ENCODE results near the gene SLC25A3.
A peak's percentile ranks its signal among the peaks of the same experiment; 100 is the strongest.
"Not testable (repeated sequence)": the region's sequence is repeated elsewhere in the genome, so short reads cannot be mapped to it uniquely, and the experiment has no call there.

The SLC25A3 gene

DNA sequence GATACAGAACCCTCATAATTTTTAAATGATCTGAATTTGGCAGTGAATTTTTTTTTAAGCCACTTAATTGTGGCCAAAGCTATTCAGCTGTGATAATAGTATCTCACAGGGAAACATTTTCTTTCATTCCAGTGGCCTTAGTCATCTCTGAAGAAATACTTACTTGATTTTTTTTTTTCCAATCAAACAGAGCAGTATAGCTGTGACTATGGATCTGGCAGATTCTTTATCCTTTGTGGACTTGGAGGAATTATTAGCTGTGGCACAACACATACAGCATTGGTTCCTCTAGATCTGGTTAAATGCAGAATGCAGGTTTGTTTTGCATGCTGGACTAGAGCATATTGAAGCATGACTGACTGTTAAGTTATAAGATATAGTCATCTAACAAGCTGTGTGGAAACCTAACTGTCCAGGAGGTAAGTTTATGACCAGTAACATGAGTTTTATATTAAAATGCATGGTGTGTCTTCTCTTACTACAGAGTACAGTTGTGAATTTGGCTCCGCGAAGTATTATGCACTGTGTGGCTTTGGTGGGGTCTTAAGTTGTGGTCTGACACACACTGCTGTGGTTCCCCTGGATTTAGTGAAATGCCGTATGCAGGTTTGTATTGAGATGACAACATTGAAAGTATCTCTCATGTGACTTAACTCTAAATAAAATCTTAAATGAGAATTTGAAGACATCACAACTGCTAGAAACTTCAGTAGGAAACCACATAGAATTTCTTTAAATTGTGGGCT is 1.9 kb downstream of the SLC25A3 start:
- DNase-seq = no peak

DNA sequence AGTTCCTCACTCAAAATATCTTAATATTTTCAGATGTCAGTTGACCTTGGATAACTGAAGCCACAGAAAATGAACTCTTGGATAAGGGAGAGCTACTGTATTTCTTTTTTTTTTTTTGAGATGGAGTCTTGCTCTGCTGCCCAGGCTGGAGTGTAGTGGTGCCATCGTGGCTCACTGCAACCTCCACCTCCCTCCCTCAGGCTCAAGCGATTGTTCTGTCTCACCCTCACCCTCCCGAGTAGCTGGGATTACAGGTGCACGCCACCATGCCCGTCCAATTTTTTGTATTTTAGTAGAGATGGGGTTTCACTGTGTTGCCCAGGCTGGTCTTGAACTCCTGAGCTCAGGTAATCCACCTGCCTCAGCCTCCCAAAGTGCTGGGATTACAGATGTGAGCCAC is 3.8 kb downstream of the SLC25A3 start:
- not testable (repeated sequence) for DNase-seq

GRCh38 chr12:98601924-98602323 is 8.4 kb downstream of the SLC25A3 start:
- DNase-seq = no peak

DNA sequence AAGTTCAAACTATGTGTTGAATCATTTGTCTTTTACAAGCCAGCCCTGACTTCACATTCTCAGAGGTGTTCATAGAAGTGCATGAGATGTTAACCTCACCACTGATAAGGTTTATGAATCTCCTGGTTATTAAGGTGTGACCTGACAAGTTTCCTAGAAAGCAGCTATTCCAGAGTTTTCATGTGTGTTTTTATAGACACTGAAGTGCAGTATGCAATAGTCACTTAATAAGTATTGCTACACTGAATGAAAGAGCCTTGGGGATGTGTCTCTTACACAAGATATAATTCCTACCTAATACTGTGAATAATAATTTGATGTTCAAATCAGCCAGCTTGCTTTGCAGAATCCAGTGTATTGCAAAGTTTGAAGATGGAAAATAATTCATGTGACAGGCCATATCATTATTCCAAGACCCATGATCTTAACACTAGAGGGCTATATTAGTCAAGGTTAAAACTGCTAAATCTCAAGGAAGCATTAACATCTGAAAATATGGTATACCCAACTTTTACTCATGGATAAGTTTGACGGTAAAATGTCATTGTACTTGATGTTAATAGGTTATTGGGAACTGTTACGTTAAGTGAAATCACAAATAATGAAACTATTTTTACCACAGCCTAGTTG is 13.0 kb downstream of the SLC25A3 start:
- no peak for DNase-seq

GRCh38 chr12:98610596-98610995 is 17.1 kb downstream of the SLC25A3 start:
- DNase-seq = no peak

- peak; percentile 6 for DNase-seq
Observed at GRCh38 chr12:98612696-98613334, 19.3 kb downstream of the SLC25A3 start.

DNA sequence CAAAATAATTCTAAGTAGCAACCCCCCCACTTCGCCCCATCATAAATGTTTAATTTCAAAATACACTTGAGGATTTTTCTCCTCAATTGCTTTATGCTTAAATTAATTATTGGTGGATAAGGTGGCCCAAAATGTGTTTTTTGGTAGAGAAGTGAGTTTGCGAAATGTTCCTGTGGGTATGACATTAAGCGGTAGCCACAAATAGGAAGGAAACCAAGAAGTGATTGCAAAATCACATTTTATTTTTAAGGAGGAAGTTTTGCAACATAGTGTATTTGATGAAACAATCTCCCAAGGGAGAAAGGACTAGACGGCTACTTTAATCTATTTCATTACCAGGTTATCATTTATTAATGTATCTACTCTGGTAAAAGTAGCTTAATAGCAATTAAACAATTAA is 25.5 kb downstream of the SLC25A3 start:
- DNase-seq = no peak

DNA sequence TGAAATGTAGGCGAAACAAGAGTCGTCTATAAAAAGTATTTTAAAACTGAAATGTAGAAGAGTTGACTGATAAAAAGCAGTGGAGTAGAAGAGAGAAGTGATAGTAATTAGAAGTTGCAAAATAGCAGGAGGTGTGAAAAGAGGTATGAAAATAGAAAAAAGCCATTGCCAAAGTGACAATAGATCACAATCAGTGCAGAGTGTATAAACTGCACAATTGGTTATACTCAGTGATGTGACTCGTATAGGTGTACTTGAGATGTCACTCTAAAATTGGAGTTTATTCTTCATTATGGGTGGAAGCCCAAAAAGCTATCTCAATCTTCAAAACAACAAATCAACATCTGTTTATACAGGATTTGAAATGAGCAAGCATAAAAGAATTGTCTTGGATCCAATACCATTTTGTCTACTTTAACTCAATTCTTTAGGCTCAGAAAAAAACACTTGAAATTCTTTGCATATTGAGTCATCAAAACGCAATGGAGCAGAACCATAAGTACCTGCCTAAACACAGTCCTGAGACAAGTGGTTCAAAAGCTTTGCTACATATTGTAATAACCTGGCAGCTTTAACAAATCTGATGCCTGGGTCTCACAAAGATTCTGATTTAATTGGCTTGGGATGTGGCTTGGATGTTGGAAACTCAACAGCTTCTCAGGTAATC is 42.3 kb downstream of the SLC25A3 start:
- DNase-seq = peak; percentile 22

- no peak for DNase-seq
Observed at GRCh38 chr12:98637068-98637467, 43.6 kb downstream of the SLC25A3 start.

GRCh38 chr12:98638009-98638408 is 44.5 kb downstream of the SLC25A3 start:
- no peak for DNase-seq

GRCh38 chr12:98639491-98639890 is 46.0 kb downstream of the SLC25A3 start:
- peak; percentile 62 for DNase-seq

DNA sequence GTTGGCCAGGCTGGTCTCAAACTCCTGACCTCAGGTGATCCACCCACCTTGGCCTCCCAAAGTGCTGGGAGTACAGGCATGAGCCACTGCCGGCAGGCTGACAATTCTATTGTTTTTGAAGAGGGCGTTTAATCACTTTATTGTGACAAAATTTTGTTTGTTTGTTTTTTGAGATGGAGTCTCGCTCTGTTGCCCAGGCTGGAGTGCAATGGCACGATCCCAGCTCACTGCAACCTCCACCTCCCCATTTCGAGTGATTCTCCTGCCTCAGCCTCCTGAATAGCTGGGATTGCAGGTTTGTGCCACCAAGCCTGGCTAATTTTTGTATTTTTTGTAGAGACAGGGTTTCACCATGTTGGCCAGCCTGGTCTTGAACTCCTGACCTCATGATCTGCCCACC is 49.3 kb downstream of the SLC25A3 start:
- DNase-seq = not testable (repeated sequence)

DNA sequence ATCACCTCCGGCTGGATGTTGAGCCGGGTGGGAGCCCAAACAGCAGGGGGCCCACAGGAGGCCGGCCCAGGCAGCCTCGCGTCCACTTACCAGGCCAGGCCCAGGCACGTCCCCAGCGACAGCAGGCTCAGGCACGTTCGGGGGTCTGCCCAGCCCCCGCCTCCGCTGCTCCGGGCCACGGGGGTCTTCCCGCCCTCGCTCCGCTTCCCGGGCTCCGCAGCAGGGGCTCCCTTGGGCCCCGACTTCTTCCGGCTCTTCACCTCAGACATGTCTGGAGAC is 50.9 kb downstream of the SLC25A3 start:
- DNase-seq = peak; percentile 73

- peak; percentile 99 for DNase-seq
Observed at GRCh38 chr12:98644712-98645571, 51.5 kb downstream of the SLC25A3 start, which contains the start of the genes APAF1 and IKBIP. Gene APAF1 (plus strand): TSS chr12:98645290. CDS start chr12:98648360, 3,070 bp downstream. Gene IKBIP (minus strand): TSS chr12:98644788. CDS start chr12:98644701, 87 bp downstream.

GRCh38 chr12:98645572-98646067 is 52.1 kb downstream of the SLC25A3 start:
- DNase-seq = peak; percentile 55

DNA sequence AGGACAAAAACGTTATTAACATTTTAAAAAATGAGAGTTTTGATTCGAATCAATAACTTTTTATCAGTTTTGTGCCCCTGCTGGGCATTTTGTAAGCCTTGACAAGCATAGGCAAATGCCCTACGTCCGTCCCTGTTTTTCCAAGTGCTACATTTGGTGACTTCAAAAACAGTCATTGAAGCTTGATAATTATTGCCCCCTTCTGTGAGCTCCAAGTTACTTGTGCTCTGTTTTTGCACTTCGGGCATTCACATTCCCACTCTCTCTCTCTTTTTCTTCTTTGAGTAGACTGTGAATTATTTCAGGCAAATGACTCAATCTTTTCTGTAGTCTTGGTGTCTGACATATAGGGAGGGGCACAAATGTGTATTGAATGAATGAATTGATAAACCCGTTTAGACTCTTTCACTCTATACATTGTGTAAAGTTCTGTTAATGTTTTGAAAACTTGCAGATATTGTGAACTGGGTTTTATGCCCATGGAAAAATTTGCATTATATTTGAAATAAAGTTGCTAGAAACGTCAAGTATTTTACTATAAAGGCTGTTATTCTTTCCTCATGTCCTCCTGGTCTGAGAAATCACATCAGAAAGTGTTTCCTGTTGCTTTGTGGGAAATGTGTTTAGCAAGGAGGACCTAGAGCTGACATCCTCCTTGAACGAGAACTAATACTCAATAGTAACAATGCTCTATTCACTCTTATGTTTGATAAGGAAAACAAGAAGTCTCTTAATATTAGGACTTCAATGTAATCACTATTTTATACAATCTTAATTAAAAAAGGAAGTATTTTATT is 53.0 kb downstream of the SLC25A3 start:
- peak; percentile 33 for DNase-seq

- DNase-seq = no peak
Observed at GRCh38 chr12:98651328-98651727, 57.8 kb downstream of the SLC25A3 start.

DNA sequence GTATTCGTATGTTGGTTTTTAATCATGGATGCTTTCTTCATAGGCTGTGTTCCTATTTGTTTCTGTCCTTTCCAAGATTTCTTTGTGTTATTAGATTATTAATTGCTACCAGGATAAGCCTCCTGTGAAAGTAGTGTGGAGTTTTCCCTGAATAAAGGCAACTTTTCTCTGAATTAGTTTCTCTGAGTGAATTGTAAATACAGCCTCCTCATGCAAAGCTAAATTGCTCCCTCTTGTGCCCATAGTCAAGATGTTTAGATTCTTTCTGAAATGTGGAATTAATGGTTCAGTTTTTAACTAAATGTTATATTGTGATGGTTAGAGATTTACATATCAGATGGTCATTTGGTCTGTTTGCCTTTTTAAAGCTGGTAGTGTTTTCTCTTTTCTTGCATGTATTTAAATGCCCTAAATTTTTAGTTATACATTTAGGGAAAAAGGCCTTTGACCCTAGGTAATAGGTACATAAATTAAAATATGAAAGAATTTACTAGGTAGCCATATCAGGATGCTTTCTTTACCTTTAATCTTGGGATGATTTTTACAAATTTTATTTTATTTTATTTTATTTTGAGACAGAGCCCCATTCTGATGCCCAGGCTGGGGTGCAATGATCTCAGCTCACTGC is 60.5 kb downstream of the SLC25A3 start:
- DNase-seq = peak; percentile 79

Data from NCI-H69 (cell line).